Glutamatergic neuron (in vitro differentiated cells): ENCODE data around the gene MRPS7. TPM values are rescaled to one million over a fixed set of nuclear protein-coding genes. Genes with fewer than 3 reads are reported as not detected.

ENCODE experiments used
- DNase-seq: peaks from one replicate; pipeline ENCODE4 v3.0.0; 2022
- H3K27ac Mint-ChIP-seq: one replicate; pipeline ENCODE4 v1.8.0; 2020; ENCODE audit warnings: mild to moderate bottlenecking, mixed read lengths, inconsistent platforms; ENCODE audit not compliant: unreplicated experiment
- H3K27me3 Mint-ChIP-seq: one replicate; pipeline ENCODE4 v1.8.0; 2020; ENCODE audit warnings: mild to moderate bottlenecking, moderate library complexity, mixed read lengths, inconsistent platforms; ENCODE audit not compliant: unreplicated experiment
- H3K36me3 Mint-ChIP-seq: one replicate; pipeline ENCODE4 v1.8.0; 2020; ENCODE audit warnings: mild to moderate bottlenecking, mixed read lengths, inconsistent platforms; ENCODE audit not compliant: unreplicated experiment
- H3K4me1 Mint-ChIP-seq: one replicate; pipeline ENCODE4 v1.8.0; 2020; ENCODE audit warnings: mild to moderate bottlenecking, low read depth, mixed read lengths, inconsistent platforms; ENCODE audit not compliant: unreplicated experiment
- H3K4me3 Mint-ChIP-seq: one replicate; pipeline ENCODE4 v1.8.0; 2020; ENCODE audit warnings: mild to moderate bottlenecking, mixed read lengths, inconsistent platforms; ENCODE audit not compliant: unreplicated experiment
- H3K9me3 Mint-ChIP-seq: one replicate; pipeline ENCODE4 v1.8.0; 2020; ENCODE audit warnings: mild to moderate bottlenecking, moderate library complexity, mixed read lengths, inconsistent platforms; ENCODE audit not compliant: unreplicated experiment
- total RNA-seq: library from RNA; stranded (reverse); fragmentation: NEBNext Ultra II Directional; extraction: Animal tissue kit (Norgen Biotek cat#: 25700); gene quantifications from one replicate; pipeline ENCODE4 v1.2.1, GENCODE V29; 2021; ENCODE audit not compliant: unreplicated experiment
- TF ChIP-seq, protein P1 (sequence below): fragments of 200-600 bp; sonication (generic); IDR thresholded peaks from one replicate; pipeline ENCODE4 v1.5.0; 2021; ENCODE audit not compliant: partially characterized antibody, unreplicated experiment

Gene MRPS7
- total RNA-seq, 1 donor from 2014 or later, result 48.8 TPM

DNA sequence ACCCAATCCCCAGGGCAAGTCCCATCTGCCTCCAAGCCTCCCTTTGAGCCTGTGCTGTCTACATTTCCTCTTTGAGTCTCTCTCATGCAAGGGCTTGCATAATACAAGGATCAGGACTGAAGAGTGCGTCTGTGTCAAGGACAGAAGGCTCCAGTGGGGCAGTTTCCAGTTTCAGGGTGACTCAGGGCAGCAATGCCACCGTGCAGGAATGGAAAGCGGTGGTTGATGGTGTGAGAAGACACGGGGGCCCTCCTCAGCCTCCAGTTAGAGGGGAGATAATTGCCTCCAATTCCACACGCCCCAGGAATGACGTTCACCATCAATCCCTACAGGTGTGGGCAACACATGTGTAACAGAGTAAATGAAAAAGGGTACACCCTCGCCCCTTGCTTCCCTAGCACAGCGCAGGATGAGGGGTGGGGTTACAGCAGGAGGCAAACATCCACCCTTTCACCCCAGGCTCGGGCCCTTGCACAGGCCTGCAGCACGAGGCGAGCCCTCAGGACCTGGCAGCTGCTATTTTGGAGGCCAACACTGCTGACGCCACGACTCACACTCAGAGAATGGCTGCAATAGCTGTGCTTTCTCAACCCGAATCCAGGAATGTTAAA is 52.4 kb downstream of the MRPS7 start:
- no peaks in the 10 kb centered on the region for H3K36me3 Mint-ChIP-seq
- TF ChIP-seq, protein P1, sequence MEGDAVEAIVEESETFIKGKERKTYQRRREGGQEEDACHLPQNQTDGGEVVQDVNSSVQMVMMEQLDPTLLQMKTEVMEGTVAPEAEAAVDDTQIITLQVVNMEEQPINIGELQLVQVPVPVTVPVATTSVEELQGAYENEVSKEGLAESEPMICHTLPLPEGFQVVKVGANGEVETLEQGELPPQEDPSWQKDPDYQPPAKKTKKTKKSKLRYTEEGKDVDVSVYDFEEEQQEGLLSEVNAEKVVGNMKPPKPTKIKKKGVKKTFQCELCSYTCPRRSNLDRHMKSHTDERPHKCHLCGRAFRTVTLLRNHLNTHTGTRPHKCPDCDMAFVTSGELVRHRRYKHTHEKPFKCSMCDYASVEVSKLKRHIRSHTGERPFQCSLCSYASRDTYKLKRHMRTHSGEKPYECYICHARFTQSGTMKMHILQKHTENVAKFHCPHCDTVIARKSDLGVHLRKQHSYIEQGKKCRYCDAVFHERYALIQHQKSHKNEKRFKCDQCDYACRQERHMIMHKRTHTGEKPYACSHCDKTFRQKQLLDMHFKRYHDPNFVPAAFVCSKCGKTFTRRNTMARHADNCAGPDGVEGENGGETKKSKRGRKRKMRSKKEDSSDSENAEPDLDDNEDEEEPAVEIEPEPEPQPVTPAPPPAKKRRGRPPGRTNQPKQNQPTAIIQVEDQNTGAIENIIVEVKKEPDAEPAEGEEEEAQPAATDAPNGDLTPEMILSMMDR, result no peak
- H3K9me3 Mint-ChIP-seq, result peaks cover 10% of the 10 kb centered on the region
- H3K27ac Mint-ChIP-seq, result peak overlapping the region; percentile 11
- H3K4me1 Mint-ChIP-seq, result peaks cover 3% of the 10 kb centered on the region
- peaks cover 2% of the 10 kb centered on the region for H3K27me3 Mint-ChIP-seq
- no peak overlapping the region for H3K4me3 Mint-ChIP-seq
- DNase-seq, result no peak

DNA sequence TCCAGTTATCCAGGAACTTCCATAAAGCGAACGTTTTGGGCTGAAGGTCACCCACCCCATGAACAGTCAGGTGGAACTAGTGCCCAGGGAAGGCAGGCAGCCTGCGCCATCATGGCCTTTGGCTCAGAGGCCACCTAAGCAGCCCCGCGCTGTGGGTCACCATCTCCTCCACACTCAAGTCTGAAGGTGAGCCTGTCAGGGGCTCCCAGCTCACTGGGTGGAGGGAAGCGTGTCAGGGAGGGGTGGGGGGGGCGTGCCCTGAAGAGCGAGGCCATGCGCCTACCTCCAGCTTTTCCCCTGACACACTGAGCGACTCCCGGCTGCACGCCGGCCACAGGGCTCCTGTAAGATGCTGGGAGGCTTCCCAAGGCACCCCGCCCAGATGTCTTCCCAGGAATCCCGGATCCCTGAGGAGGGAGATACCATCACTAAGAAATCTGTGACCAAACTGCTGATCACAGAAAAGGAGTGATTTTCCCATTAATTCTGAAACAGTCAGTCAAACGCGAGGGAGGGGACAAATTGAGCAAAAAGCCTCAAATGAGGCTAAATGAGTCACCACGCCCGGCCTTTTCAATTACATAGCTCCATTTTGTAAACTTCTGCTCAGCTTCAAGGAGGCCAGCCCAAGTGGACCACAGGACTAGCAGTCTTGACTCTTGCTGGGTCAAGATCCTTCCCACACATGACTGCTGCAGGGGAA is 54.0 kb downstream of the MRPS7 start:
- Mint-ChIP-seq H3K4me3 (no peak overlapping the region), H3K27ac (no peak overlapping the region), H3K9me3 (peaks cover 10% of the 10 kb centered on the region), H3K27me3 (peaks cover 2% of the 10 kb centered on the region), H3K4me1 (peaks cover 9% of the 10 kb centered on the region), H3K36me3 (no peaks in the 10 kb centered on the region)
- TF ChIP-seq, protein P1, result no peak
- no peak for DNase-seq

Other genes with a start within 250 kb of the MRPS7 start
- gene MRPL58, start 249.2 kb upstream of the MRPS7 start, total RNA-seq, result 22.2 TPM
- 139 TPM for gene ATP5PD, start 214.9 kb upstream of the MRPS7 start, total RNA-seq
- gene KCTD2, start 214.7 kb upstream of the MRPS7 start, total RNA-seq, result 23.4 TPM
- gene SLC16A5, start 173.9 kb upstream of the MRPS7 start, total RNA-seq, result 1.1 TPM
- 9.9 TPM for gene ARMC7, start 151.9 kb upstream of the MRPS7 start, total RNA-seq
- 40.4 TPM for gene NT5C, start 130.1 kb upstream of the MRPS7 start, total RNA-seq
- gene JPT1, start 107.4 kb upstream of the MRPS7 start, total RNA-seq, result 642 TPM
- gene SUMO2, start 78.9 kb upstream of the MRPS7 start, total RNA-seq, result 625 TPM
- gene NUP85, start 56.2 kb upstream of the MRPS7 start, total RNA-seq, result 58.9 TPM
- 65.0 TPM for gene GGA3, start 273 bp upstream of the MRPS7 start, total RNA-seq
- 12.8 TPM for gene MIF4GD, start 9.4 kb downstream of the MRPS7 start, total RNA-seq
- 9.3 TPM for gene SLC25A19, start 27.6 kb downstream of the MRPS7 start, total RNA-seq
- 148 TPM for gene GRB2, start 143.8 kb downstream of the MRPS7 start, total RNA-seq
- 117 TPM for gene TMEM94, start 194.8 kb downstream of the MRPS7 start, total RNA-seq